HG03565 (cell line): Measurements from ENCODE around the gene CRADD.
"Not testable (repeated sequence)": the region's sequence is repeated elsewhere in the genome, so short reads cannot be mapped to it uniquely, and the experiment has no call there.

Source experiments
- ATAC-seq: cut with Tn5 transposase; IDR thresholded peaks from one replicate; pipeline ENCODE4 v1.9.1; 2021; ENCODE audit warnings: mild to moderate bottlenecking, moderate library complexity; ENCODE audit not compliant: unreplicated experiment

CRADD gene

GRCh38 chr12:93780101-93780641, 103.0 kb downstream of the CRADD start:
- no peak for ATAC-seq

- ATAC-seq: not testable (repeated sequence)
Measured at GRCh38 chr12:93780886-93781285, 103.7 kb downstream of the CRADD start.

GRCh38 chr12:93781961-93782360, 104.8 kb downstream of the CRADD start:
- not testable (repeated sequence) for ATAC-seq

GRCh38 chr12:93782853-93783252, 105.7 kb downstream of the CRADD start:
- no peak for ATAC-seq

- no peak for ATAC-seq
Measured at GRCh38 chr12:93783832-93784231, 106.7 kb downstream of the CRADD start.

GRCh38 chr12:93784339-93785086, 107.3 kb downstream of the CRADD start:
- ATAC-seq: peak; percentile 43

- ATAC-seq: no peak
Measured at GRCh38 chr12:93785249-93786010, 108.3 kb downstream of the CRADD start.

GRCh38 chr12:93786656-93787397, 109.7 kb downstream of the CRADD start:
- ATAC-seq: no peak

GRCh38 chr12:93788853-93789252, 111.7 kb downstream of the CRADD start:
- no peak for ATAC-seq

- no peak for ATAC-seq
Measured at GRCh38 chr12:93789767-93790166, 112.6 kb downstream of the CRADD start.

- ATAC-seq: no peak
Measured at GRCh38 chr12:93790472-93791152, 113.4 kb downstream of the CRADD start.

GRCh38 chr12:93793007-93793406, 115.8 kb downstream of the CRADD start:
- no peak for ATAC-seq

- no peak for ATAC-seq
Measured at GRCh38 chr12:93793983-93794382, 116.8 kb downstream of the CRADD start.

GRCh38 chr12:93794738-93795137, 117.6 kb downstream of the CRADD start:
- no peak for ATAC-seq

- ATAC-seq: no peak
Measured at GRCh38 chr12:93795352-93795751, 118.2 kb downstream of the CRADD start.

GRCh38 chr12:93796729-93797128, 119.6 kb downstream of the CRADD start:
- no peak for ATAC-seq

GRCh38 chr12:93798279-93799151, 121.3 kb downstream of the CRADD start:
- ATAC-seq: no peak

GRCh38 chr12:93801666-93802065, 124.5 kb downstream of the CRADD start:
- not testable (repeated sequence) for ATAC-seq

- ATAC-seq: no peak
Measured at GRCh38 chr12:93802293-93802692, 125.1 kb downstream of the CRADD start.
